K562 (cell line): ENCODE results near the gene KCNK7.

Experiments used
- BCL6 ChIP-seq: fragments of 250-450 bp; sonication (Bioruptor Pico); IDR thresholded peaks from 2 replicates; pipeline ENCODE4 v1.4.0; 2020
- CTCF ChIP-seq, 3 experiments: IDR thresholded peaks in 2 of 3; conservative IDR thresholded peaks in 1 of 3; 2 replicates each; pipeline ENCODE4 v1.5.1; 2011 to 2012; ENCODE audit warnings: low read length in 3 of 3, mild to moderate bottlenecking in 3 of 3, control low read depth in 2 of 3, improper control_type of control experiment in 1 of 3, inconsistent platforms in 1 of 3, low read depth in 1 of 3, mixed read lengths in 1 of 3, moderate library complexity in 1 of 3; ENCODE audit not compliant: insufficient read depth in 2 of 3
- FOXM1 ChIP-seq, 2 experiments: fragments of 450-650 bp in 1 of 2; sonication (generic) in 1 of 2; formaldehyde crosslinking in 1 of 2; IDR thresholded peaks; 2 replicates each; pipeline versions ENCODE4 v1.6.1 to v1.9.0; 2017 to 2022; ENCODE audit warnings: low read depth in 2 of 2, mild to moderate bottlenecking in 2 of 2, missing genetic modification reagents in 1 of 2, moderate library complexity in 1 of 2
- IRF9 ChIP-seq: fragments of 450-650 bp; IDR thresholded peaks from 2 replicates; pipeline ENCODE4 v1.6.1; 2016; ENCODE audit warnings: missing biosample characterization, missing genetic modification characterization
- MXI1 ChIP-seq: IDR thresholded peaks from 2 replicates; pipeline ENCODE4 v1.6.1; 2011; ENCODE audit warnings: low read depth, mild to moderate bottlenecking, improper control_type of control experiment, low read length
- POLR2A ChIP-seq: fragments of 450-650 bp; conservative IDR thresholded peaks from 2 replicates; pipeline ENCODE4 v1.6.1; 2016
- RNF219 ChIP-seq: fragments of 250-450 bp; sonication (Bioruptor Pico); IDR thresholded peaks from 2 replicates; pipeline ENCODE4 v1.5.0; 2022; ENCODE audit warnings: mild to moderate bottlenecking
- THAP7 ChIP-seq: fragments of 250-450 bp; sonication (Bioruptor Pico); IDR thresholded peaks from 2 replicates; pipeline ENCODE4 v1.5.0; 2021
- ZFP30 ChIP-seq: fragments of 250-450 bp; sonication (Bioruptor Pico); IDR thresholded peaks from 2 replicates; pipeline ENCODE4 v1.8.0; 2022; ENCODE audit warnings: moderate library complexity, mild to moderate bottlenecking, inconsistent platforms, borderline replicate concordance
- ZNF263 ChIP-seq: sonication (generic); formaldehyde crosslinking; IDR thresholded peaks from 2 replicates; pipeline ENCODE4 v1.8.0; 2022; ENCODE audit warnings: mild to moderate bottlenecking, missing genetic modification reagents, borderline replicate concordance
- ZNF324 ChIP-seq: fragments of 250-450 bp; sonication (Bioruptor Pico); IDR thresholded peaks from 2 replicates; pipeline ENCODE4 v1.4.0; 2020; ENCODE audit warnings: mild to moderate bottlenecking
- ZNF408 ChIP-seq: fragments of 250-450 bp; sonication (Bioruptor Pico); IDR thresholded peaks from 2 replicates; pipeline ENCODE4 v1.4.0; 2020; ENCODE audit warnings: low read depth, mild to moderate bottlenecking, moderate library complexity
- ZNF512 ChIP-seq: IDR thresholded peaks from 2 replicates; pipeline ENCODE4 v1.6.1; 2016; ENCODE audit warnings: missing genetic modification characterization, missing compliant biosample characterization

- no peak for TF ChIP-seq CTCF (IDR thresholded peaks at IDR 0.05 in 2 of 3, conservative IDR thresholded peaks at IDR 0.05 in 1 of 3; ENCODE audit: insufficient read depth in 2 of 3, low read depth in 1 of 3, low read length in 3 of 3)
- TF ChIP-seq FOXM1 (IDR thresholded peaks at IDR 0.05; ENCODE audit: low read depth) = no peak
- TF ChIP-seq FOXM1 (CRISPR knock-in tag; IDR thresholded peaks at IDR 0.05; ENCODE audit: low read depth) = no peak
- TF ChIP-seq ZNF512 (tag) = no peak
- no peak for TF ChIP-seq ZNF324 (CRISPR knock-in tag)
- no peak for TF ChIP-seq ZNF408 (CRISPR knock-in tag)
- no peak for TF ChIP-seq BCL6 (CRISPR knock-in tag)
- no peak for TF ChIP-seq RNF219 (CRISPR knock-in tag)
- no peak for TF ChIP-seq ZNF263 (CRISPR knock-in tag)
- no peak for TF ChIP-seq MXI1
- no peak for TF ChIP-seq THAP7
- TF ChIP-seq POLR2A = no peak
- TF ChIP-seq IRF9 (tag) = no peak
- no peak for TF ChIP-seq ZFP30 (CRISPR knock-in tag)
Observed at GRCh38 chr11:65583589-65583988, 12.0 kb downstream of the KCNK7 start.
